DOHH2 (cell line): ENCODE measurements around the gene ITPK1.

ENCODE experiments used
- EZH2phosphoT487 ChIP-seq: fragments of 200-600 bp; sonication (generic); IDR thresholded peaks from 2 replicates; pipeline ENCODE4 v1.6.1; 2017; ENCODE audit warnings: borderline replicate concordance, mild to moderate bottlenecking, antibody characterized with exemption, low read length, moderate library complexity, mixed read lengths
- TF ChIP-seq, protein P1 (sequence below): fragments of 200-600 bp; sonication (generic); IDR thresholded peaks from one replicate; pipeline ENCODE4 v1.5.1; 2014; ENCODE audit warnings: antibody characterized with exemption, mild to moderate bottlenecking, low read depth, low read length; ENCODE audit not compliant: poor library complexity, severe bottlenecking

DNA sequence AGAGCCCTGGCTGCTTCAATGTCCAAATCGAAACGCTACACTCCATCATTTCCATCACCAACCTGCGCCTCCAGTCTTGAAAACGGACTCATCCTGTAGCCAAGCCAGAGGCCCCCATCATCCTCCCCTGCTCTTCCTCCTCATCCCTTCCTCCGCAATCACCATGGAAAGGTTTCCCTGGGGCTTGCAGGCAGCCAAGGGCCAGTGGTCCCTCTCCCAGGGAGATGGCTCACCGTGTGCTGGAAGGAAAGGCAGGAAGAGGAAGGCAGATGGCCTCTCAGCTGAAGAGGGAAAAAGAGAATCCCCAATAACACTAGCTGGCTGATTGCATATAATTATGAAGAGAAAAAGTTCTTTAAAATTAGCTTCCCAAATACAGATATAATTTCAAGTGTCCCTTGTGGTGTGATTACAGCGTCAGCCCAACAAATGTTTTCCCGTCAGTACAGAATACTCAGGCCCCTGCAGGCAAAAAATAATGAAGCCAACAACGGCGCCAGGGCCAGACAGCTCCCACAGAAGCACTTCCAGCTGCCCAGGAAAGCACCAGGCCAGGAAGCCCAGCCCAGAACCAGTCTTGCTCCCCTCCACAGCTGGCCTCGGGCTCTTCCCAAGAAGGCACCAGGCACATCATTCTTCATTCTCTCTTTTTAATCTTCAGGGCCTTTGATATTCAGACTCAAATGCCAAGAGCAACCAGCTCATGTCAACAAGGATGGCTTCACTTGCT lies 24.7 kb downstream of the ITPK1 start:
- TF ChIP-seq, protein P1, sequence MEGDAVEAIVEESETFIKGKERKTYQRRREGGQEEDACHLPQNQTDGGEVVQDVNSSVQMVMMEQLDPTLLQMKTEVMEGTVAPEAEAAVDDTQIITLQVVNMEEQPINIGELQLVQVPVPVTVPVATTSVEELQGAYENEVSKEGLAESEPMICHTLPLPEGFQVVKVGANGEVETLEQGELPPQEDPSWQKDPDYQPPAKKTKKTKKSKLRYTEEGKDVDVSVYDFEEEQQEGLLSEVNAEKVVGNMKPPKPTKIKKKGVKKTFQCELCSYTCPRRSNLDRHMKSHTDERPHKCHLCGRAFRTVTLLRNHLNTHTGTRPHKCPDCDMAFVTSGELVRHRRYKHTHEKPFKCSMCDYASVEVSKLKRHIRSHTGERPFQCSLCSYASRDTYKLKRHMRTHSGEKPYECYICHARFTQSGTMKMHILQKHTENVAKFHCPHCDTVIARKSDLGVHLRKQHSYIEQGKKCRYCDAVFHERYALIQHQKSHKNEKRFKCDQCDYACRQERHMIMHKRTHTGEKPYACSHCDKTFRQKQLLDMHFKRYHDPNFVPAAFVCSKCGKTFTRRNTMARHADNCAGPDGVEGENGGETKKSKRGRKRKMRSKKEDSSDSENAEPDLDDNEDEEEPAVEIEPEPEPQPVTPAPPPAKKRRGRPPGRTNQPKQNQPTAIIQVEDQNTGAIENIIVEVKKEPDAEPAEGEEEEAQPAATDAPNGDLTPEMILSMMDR: no peak
- TF ChIP-seq EZH2phosphoT487: no peak
